ENCODE measurements around the gene PKHD1.

Gene PKHD1

DNA sequence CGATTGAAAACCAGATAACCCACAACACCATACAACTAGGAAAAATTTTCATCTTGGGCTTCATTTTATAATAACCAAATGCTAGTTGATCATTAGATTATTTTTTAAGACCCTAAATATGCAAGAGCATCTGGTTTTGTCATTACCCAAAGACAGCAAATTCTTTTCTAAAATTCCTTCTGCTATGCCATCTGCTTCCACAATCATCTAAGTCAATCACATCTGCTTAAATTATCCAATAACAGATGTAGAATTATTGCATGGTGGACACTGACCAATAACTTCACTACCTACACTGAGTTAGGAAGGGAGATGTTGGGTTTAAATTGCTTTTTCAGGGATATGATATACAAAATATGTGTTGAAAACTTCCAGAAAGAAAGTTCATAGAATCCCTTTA, 41.9 kb downstream of the PKHD1 start:
- Mint-ChIP-seq H3K27ac (no peak overlapping the region), H3K27me3 (peaks cover 24% of the 10 kb centered on the region), H3K4me1 (no peaks in the 10 kb centered on the region), H3K9me3 (no peaks in the 10 kb centered on the region), H3K4me3 (no peak overlapping the region), H3K36me3 (ENCODE audit: low read depth) (no peaks in the 10 kb centered on the region)
- DNase-seq = no peak
- ATAC-seq = no peak

GRCh38 chr6:52045033-52045432, 42.4 kb downstream of the PKHD1 start:
- ATAC-seq = no peak
- no peak for DNase-seq
- peaks cover 21% of the 10 kb centered on the region for H3K27me3 Mint-ChIP-seq
- no peaks in the 10 kb centered on the region for H3K4me1 Mint-ChIP-seq
- H3K27ac Mint-ChIP-seq = no peak overlapping the region
- no peak overlapping the region for H3K4me3 Mint-ChIP-seq
- H3K36me3 Mint-ChIP-seq (ENCODE audit: low read depth) = no peaks in the 10 kb centered on the region
- no peaks in the 10 kb centered on the region for H3K9me3 Mint-ChIP-seq

GRCh38 chr6:52042141-52042885, 45.1 kb downstream of the PKHD1 start:
- H3K27me3 Mint-ChIP-seq = peaks cover 15% of the 10 kb centered on the region
- no peak for DNase-seq
- no peaks in the 10 kb centered on the region for H3K4me1 Mint-ChIP-seq
- no peak overlapping the region for H3K27ac Mint-ChIP-seq
- no peak for ATAC-seq
- H3K4me3 Mint-ChIP-seq = no peak overlapping the region
- H3K36me3 Mint-ChIP-seq (ENCODE audit: low read depth) = no peaks in the 10 kb centered on the region
- no peaks in the 10 kb centered on the region for H3K9me3 Mint-ChIP-seq

DNA sequence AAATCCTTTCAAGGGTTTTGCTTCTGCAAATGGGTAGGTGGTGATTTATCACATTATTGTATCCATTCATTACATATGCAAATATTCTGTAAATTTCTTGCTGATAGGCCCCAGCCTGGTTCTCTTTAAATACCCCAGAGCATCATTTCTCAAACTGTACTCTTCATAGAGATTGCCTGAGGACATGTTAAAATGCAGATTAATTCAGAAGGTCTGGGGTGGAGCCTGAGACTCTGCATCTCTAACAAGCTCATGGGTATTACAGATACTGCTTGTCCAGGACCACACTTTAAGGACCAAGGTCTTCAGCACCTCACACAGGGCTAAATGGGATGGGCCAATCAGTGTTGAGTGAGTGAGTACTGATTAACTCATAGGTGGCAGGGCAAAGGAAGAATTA, 46.3 kb downstream of the PKHD1 start:
- H3K4me3 Mint-ChIP-seq = no peak overlapping the region
- no peaks in the 10 kb centered on the region for H3K36me3 Mint-ChIP-seq (ENCODE audit: low read depth)
- peaks cover 12% of the 10 kb centered on the region for H3K27me3 Mint-ChIP-seq
- H3K9me3 Mint-ChIP-seq = no peaks in the 10 kb centered on the region
- no peak for ATAC-seq
- no peak for DNase-seq
- no peaks in the 10 kb centered on the region for H3K4me1 Mint-ChIP-seq
- no peak overlapping the region for H3K27ac Mint-ChIP-seq

DNA sequence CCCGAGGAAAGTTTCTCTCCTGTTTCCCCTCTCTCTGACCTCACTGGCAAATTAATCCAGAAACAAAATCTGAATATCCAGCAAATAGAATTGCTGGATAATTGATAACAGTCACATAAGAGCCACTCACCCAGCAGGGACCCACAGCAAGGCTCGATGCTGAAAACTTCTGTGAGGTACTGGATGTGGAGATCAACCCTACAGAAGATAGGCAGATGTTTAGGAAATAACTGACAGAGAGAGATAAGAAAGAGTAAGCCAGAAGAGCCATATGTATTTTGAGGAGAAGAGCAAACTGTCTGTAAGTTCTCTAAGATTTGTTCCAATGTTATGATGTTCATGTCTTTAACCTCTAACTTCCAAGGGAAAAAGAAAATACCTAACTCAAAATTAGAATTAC, 59.7 kb downstream of the PKHD1 start:
- peaks cover 8% of the 10 kb centered on the region for H3K27me3 Mint-ChIP-seq
- H3K4me1 Mint-ChIP-seq = no peaks in the 10 kb centered on the region
- H3K36me3 Mint-ChIP-seq (ENCODE audit: low read depth) = no peaks in the 10 kb centered on the region
- H3K27ac Mint-ChIP-seq = no peak overlapping the region
- H3K9me3 Mint-ChIP-seq = peaks cover 3% of the 10 kb centered on the region
- ATAC-seq (no peak), DNase-seq (no peak)
- H3K4me3 Mint-ChIP-seq = no peak overlapping the region

GRCh38 chr6:52024451-52025068, 62.9 kb downstream of the PKHD1 start:
- no peak for ATAC-seq
- Mint-ChIP-seq H3K9me3 (no peaks in the 10 kb centered on the region), H3K36me3 (ENCODE audit: low read depth) (no peaks in the 10 kb centered on the region)

GRCh38 chr6:52022675-52023074, 64.7 kb downstream of the PKHD1 start:
- no peaks in the 10 kb centered on the region for H3K9me3 Mint-ChIP-seq
- ATAC-seq = no peak

More at GRCh38 chr6:52024451-52025068, 62.9 kb downstream of the PKHD1 start:
- no peaks in the 10 kb centered on the region for H3K4me1 Mint-ChIP-seq
- H3K27me3 Mint-ChIP-seq = peaks cover 11% of the 10 kb centered on the region
- DNase-seq = no peak
- no peak overlapping the region for H3K27ac Mint-ChIP-seq
- H3K4me3 Mint-ChIP-seq = no peak overlapping the region

DNA sequence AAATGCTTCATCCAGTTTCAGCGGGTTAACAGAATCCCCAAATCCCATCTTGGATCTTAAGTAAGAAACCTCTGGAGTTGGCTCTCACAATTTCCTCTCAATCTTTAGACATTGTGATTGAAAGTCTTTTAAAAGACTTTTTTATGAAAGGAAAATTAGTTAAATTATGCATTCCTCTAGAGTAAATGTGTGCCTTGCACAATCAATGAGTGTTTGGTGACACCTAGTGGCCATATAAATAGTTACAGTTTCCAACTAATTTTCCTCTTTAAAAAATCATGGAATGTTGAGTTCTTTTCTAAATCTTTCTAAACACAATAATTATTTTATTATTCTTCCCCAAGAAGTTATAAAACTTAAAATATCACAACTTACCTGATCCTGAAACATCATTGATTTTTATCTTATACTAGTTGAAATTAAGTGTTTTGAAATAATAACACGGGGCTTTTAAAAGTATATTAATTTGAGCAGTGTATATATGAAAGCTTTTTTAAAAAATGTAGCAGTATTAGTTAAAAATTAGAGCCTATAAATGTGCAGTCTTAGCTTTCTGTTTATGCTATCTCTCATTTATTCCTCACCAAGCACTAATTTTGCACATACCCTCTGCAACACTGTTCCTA, 66.4 kb downstream of the PKHD1 start:
- H3K4me3 Mint-ChIP-seq = no peak overlapping the region
- ATAC-seq = no peak
- H3K4me1 Mint-ChIP-seq = no peaks in the 10 kb centered on the region
- H3K36me3 Mint-ChIP-seq (ENCODE audit: low read depth) = no peaks in the 10 kb centered on the region
- no peaks in the 10 kb centered on the region for H3K9me3 Mint-ChIP-seq
- H3K27me3 Mint-ChIP-seq = peaks cover 5% of the 10 kb centered on the region
- no peak for DNase-seq
- H3K27ac Mint-ChIP-seq = no peak overlapping the region

More at GRCh38 chr6:52022675-52023074, 64.7 kb downstream of the PKHD1 start:
- H3K27me3 Mint-ChIP-seq = peaks cover 6% of the 10 kb centered on the region
- no peak overlapping the region for H3K4me3 Mint-ChIP-seq
- no peaks in the 10 kb centered on the region for H3K36me3 Mint-ChIP-seq (ENCODE audit: low read depth)
- no peak for DNase-seq
- no peaks in the 10 kb centered on the region for H3K4me1 Mint-ChIP-seq
- no peak overlapping the region for H3K27ac Mint-ChIP-seq

GRCh38 chr6:52019881-52020280, 67.5 kb downstream of the PKHD1 start:
- H3K36me3 Mint-ChIP-seq (ENCODE audit: low read depth) = no peaks in the 10 kb centered on the region
- H3K27ac Mint-ChIP-seq = no peak overlapping the region
- no peak overlapping the region for H3K4me3 Mint-ChIP-seq
- H3K4me1 Mint-ChIP-seq = no peaks in the 10 kb centered on the region
- no peak for DNase-seq
- H3K27me3 Mint-ChIP-seq = peaks cover 8% of the 10 kb centered on the region
- no peak for ATAC-seq
- no peaks in the 10 kb centered on the region for H3K9me3 Mint-ChIP-seq

- no peak for ATAC-seq
- H3K4me3 Mint-ChIP-seq = no peak overlapping the region
- H3K27me3 Mint-ChIP-seq = peaks cover 12% of the 10 kb centered on the region
- no peak for DNase-seq
- H3K4me1 Mint-ChIP-seq = no peaks in the 10 kb centered on the region
- H3K27ac Mint-ChIP-seq = no peak overlapping the region
- no peaks in the 10 kb centered on the region for H3K36me3 Mint-ChIP-seq (ENCODE audit: low read depth)
- no peaks in the 10 kb centered on the region for H3K9me3 Mint-ChIP-seq
These were observed 68.3 kb downstream of the PKHD1 start for GRCh38 chr6:52019092-52019491.

DNA sequence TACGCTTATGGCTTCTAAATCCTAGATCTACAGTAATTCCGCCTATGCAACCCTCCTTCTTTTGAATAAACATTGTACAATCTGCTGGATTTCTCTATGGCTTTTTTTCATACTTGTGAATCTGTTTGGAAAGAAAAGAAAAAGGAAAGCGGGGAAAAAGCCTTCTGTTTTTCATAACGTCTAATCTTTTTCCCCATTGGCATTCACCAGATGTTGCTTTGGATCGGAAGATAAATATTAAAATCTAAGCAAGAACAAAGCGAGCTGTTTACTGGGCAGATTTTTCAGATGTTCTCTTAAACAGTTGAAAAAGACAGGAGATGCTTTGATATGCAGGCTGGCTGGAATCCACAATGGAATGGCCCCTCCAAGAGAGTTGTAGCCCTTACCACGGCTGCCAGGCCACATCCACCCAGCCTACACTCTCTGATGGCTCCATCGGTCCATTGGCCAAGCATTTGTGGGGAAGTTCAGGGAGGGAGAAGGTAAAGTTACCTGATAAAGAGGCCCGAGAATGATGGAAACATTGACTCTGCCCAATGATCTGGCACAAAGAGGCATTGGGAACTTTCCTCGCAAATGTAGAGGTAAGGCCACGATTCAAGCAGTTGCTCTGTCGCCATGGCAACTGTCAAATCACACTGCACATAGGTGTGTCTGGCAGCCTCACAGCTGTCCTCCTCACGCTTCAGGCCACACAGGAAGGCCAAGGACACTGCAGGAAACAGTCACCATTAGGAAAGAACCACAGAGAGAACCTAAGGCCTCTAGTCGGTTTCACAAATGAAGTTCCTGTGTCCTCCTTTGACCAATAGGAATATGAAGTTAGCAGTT, 70.3 kb downstream of the PKHD1 start:
- DNase-seq (no peak), ATAC-seq (no peak)
- H3K9me3 Mint-ChIP-seq = no peaks in the 10 kb centered on the region
- H3K27me3 Mint-ChIP-seq = peaks cover 10% of the 10 kb centered on the region
- no peaks in the 10 kb centered on the region for H3K36me3 Mint-ChIP-seq (ENCODE audit: low read depth)
- H3K4me1 Mint-ChIP-seq = no peaks in the 10 kb centered on the region
- H3K4me3 Mint-ChIP-seq = no peak overlapping the region
- no peak overlapping the region for H3K27ac Mint-ChIP-seq

GRCh38 chr6:52015953-52016352, 71.5 kb downstream of the PKHD1 start:
- no peak for ATAC-seq
- H3K4me1 Mint-ChIP-seq = no peaks in the 10 kb centered on the region
- no peaks in the 10 kb centered on the region for H3K9me3 Mint-ChIP-seq
- no peak overlapping the region for H3K4me3 Mint-ChIP-seq
- no peak overlapping the region for H3K27ac Mint-ChIP-seq
- H3K27me3 Mint-ChIP-seq = peaks cover 14% of the 10 kb centered on the region
- no peaks in the 10 kb centered on the region for H3K36me3 Mint-ChIP-seq (ENCODE audit: low read depth)
- no peak for DNase-seq

DNA sequence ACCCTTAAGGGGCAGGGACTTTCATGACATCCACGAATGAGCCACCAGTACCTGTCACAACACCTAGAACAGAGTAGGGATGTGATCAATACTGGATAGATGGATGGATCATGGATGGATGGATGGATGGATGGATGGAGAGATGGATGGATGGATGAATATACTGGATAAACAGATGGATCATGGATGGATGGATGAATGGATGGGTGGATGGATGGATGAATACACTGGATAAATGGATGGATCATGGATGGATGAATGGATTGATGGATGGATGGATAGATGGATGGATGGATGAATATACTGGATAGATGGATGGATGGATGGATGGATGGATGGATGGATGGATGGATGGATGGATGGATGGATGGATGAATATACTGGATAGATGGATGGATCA, 73.0 kb downstream of the PKHD1 start:
- Mint-ChIP-seq H3K4me3 (no peak overlapping the region), H3K27ac (no peak overlapping the region), H3K4me1 (no peaks in the 10 kb centered on the region), H3K27me3 (peaks cover 14% of the 10 kb centered on the region), H3K36me3 (ENCODE audit: low read depth) (no peaks in the 10 kb centered on the region), H3K9me3 (no peaks in the 10 kb centered on the region)
- DNase-seq = no peak
- ATAC-seq = no peak

- ATAC-seq (no peak), DNase-seq (no peak)
- H3K27me3 Mint-ChIP-seq = peaks cover 23% of the 10 kb centered on the region
- H3K4me1 Mint-ChIP-seq = no peaks in the 10 kb centered on the region
- no peaks in the 10 kb centered on the region for H3K9me3 Mint-ChIP-seq
- H3K27ac Mint-ChIP-seq = no peak overlapping the region
- no peaks in the 10 kb centered on the region for H3K36me3 Mint-ChIP-seq (ENCODE audit: low read depth)
- no peak overlapping the region for H3K4me3 Mint-ChIP-seq
These were observed 74.4 kb downstream of the PKHD1 start for GRCh38 chr6:52013035-52013434.

Data from activated naive CD8-positive, alpha-beta T cell treated with anti-CD3 and anti-CD28 coated beads, Interleukin-2, amount 50 U/mL, for 24 hours (primary cell).